Activated CD8-positive, alpha-beta memory T cell treated with anti-CD3 and anti-CD28 coated beads for 48 hours (primary cell): ENCODE data around the gene TP53TG3D.
"Not testable (repeated sequence)": the region's sequence is repeated elsewhere in the genome, so short reads cannot be mapped to it uniquely, and the experiment has no call there.

Experiments used
- DNase-seq, 3 experiments: peaks; one replicate each; pipeline ENCODE4 v3.0.0-alpha.2; 2020; ENCODE audit warnings: low read depth in 2 of 3, low spot score in 2 of 3

TP53TG3D gene, protein sequence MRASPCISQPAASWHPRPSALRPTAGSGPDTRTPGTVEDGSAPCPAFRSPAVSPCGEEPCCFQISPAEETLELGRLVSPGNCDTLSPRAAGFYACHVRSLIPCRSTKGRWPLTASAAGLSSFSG

DNA sequence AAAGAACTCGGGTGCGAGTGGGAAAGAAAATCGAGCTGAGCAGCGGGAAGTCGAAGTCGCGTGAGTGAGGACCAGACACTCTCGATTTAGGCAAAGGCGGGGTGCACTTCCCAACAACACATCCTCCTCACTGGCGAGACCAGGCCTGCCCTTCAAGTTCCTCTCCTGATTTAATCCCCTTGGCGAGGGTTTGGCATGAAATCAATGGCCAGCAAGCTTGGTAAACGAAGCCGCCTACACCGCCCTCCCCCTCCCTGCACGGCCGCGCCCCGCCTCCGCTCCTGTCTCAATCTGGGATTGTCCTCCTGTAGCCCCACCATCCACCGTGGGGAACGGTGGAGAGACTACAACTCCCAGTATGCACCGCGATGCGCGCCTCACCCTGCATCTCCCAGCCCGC, at the start of gene TP53TG3D:
Gene TP53TG3D (plus strand): TSS at position 301 of the 400 bp plus-strand sequence. CDS start 68 bp downstream, at position 369.
- DNase-seq: not testable (repeated sequence)

DNA sequence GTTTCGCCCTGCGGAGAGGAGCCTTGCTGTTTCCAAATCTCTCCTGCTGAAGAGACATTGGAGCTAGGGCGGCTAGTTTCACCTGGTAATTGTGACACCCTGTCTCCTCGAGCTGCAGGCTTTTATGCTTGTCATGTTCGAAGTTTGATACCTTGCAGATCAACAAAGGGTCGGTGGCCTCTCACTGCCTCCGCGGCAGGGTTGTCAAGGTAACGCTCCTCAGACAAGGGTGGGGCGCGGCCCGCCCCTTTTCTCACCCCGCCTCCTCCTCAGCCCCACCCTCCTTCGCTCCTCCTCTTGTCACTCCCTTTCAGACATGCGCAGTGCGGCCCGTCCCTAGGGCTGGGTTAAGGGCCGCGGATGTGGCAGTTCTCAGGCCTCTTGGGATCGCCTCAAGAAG, 421 bp downstream of the TP53TG3D start:
- peak in 1 of 3 experiments; percentile 3 for DNase-seq

DNA sequence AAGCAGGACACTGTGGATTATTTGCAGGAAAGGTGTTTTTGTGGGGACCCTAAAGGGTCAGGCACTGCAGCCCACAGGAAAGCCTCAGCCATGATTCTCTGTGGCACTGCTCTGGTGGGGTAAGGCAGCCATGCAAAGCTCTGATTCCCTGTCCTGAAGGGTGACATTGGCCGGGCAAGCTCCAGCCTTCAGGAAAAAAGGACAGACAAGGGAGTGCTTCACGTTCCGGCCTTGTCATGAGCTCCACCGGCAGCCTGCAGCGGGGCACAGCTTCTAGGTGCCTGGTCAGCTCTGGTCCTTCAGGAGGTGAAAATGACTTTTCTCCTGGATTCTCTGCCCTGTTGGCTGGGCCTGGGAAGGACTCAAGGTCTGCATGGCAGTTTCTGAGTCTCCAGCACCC, 8.4 kb downstream of the TP53TG3D start:
- not testable (repeated sequence) for DNase-seq

DNA sequence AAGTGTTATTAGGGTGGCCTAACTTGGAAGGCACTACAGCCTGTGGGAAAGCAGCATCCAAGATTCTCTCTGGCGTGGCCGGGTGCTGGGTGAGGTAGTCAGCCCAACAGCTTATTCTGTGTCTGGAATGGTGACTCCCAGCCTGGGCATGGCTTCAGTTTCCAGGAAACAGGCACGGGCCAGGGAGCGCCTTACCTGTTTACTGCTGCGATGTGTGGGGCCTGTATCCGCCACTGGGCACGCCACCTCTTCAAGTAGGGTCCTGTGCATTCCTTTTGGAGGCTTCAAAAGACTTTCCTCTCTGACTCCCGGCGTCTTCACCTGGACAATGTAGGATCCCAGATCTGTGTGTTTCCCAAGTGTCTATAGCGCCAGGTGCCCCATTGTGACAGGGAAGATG, 10.5 kb downstream of the TP53TG3D start:
- not testable (repeated sequence) for DNase-seq

DNA sequence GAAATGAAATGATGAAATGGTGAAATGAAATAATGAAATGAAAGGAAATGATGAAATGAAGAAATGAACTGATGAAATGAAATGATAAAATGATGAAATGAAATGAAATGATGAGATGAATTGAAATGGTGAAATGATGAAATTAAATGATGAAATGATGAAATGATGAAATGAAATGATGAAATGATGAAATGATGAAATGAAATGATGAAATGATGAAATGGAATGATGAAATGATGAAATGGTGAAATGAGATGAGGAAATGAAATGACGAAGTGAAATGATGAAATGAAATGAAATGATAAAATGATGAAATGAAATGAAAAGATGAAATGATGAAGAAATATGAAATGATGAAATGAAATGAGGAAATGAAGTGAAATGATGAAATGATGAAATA, 28.8 kb downstream of the TP53TG3D start:
- not testable (repeated sequence) for DNase-seq

DNA sequence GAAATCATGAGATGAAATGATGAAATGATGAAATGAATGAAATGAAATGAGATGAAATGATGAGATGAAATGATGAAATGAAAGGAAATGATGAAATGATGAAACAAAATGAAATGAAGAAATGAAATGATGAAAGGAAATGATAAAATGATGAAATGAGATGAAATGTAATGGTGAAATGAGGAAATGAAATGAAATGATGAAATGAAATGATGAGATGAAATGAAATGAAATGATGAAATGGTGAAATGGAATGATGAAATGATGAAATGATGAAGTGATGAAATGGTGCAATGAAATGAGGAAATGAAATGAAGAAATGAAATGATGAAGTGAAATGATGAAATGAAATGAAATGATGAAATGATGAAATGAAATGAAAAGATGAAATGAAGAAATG, 29.9 kb downstream of the TP53TG3D start:
- not testable (repeated sequence) for DNase-seq

DNA sequence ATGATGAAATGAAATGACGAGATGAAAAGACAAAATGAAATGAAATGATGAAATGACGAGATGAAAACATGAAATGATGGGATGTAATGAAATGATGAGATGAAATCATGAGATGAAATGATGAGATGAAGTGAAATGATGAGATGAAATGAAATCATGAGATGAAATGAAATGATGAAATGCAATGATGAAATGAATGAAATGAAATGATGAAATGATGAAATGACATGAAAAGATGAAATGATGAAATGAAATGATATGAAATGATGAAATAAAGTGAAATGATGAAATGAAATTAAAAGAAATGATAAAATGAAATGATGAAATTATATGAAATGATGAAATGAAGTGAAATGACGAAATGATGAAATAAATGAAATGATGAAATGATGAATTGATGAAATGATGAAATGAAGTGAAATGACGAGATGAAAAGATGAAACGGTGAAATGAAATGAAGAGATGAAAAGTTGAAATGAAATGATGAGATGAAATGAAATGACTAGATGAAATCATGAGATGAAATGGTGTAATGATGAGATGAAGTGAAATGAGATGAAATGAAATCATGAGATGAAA, 30.9 kb downstream of the TP53TG3D start:
- not testable (repeated sequence) for DNase-seq

DNA sequence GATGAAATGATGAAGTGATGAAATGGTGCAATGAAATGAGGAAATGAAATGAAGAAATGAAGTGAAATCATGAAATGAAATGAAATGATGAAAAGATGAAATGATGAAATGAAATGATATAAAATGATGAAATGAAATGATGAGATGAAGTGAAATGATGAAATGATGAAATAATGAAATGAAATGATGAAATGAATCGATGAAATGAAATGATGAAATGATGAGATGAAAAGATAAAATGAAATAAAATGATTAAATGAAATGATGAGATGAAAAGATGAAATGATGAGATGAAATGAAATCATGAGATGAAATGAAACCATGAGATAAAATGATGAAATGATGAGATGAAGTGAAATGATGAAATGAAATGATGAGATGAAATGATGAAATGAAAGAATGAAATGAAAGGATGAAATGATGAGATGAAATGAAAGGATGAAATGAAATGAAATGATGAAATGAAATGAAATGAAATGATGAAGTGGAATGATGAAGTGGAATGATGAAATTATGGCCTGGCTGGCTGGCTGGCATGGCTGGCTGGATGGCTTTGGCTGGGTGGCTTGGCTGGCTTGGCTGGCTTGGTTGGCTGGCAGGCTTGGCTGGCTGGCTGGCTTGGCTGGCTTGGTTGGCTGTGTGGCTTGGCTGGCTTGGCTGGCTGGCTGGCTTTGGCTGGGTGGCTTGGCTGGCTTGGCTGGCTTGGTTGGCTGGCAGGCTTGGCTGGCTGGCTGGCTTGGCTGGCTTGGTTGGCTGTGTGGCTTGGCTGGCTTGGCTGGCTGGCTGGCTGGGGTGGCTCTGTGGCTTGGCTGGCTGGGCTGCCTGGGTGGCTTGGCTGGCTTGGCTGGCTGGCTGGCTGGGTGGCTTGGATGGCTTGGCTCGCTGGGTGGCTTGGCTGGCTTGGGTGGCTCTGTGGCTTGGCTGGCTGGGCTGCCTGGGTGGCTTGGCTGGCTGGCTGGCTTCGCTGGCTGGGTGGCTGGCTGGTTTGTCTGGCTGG, 32.0 kb downstream of the TP53TG3D start:
- DNase-seq: not testable (repeated sequence)

DNA sequence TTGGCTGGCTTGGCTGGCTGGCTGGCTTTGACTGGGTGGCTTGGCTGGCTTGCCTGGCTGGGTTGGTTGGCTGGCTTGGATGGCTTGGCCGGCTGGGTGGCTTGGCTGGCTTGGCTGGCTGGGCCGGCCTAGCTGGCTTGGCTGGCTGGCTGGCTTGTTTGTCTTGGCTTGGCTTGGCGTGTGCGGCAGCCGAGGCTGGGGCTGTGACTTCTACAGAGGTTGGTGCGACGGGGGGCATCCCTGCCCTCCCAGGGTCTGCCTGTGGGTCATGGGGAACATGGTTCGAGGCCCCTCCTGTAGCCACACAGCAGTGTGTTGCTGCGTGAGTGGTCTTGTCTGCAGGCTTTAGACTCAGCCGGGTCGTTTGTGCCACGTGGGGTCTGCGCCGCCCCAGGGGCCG, 33.1 kb downstream of the TP53TG3D start:
- DNase-seq: not testable (repeated sequence)

DNA sequence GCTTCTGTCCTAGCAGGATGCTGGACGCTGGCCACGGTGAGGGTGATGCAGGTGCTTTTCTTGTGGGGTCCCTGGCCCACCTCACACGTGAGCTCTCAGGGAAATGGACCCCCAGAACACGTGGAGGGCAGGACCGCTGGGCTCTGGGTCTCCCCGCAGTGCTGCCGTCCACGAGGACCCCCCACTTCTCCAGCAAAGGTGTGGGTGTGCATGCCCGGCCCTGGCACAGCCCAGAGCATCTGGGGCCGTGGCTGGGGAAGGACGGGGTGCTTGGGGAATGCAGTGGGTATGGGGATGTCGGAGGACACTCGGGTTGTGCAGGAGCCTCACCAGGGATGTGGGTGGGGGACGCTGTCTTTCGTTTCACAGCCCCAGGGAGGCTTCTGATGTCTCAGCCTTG, 34.7 kb downstream of the TP53TG3D start:
- not testable (repeated sequence) for DNase-seq

DNA sequence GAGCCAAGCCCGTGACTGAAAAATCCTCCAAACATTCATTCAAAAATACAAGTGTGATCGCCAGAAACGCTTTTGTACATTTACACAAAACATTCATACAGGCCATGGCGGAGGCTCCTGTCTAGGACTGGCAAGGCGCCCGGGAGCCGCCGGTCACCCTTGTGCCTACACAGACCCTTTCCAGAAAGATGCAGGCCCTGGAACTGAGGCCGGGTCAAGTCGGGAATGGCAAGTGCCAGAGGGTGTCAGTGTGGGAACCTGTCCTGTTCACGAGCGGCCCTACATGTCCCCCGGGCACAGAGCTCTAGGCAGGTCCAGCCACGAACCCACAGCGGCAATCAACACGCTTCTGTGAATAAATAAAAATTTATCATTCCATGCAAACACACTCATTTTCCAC, 36.1 kb downstream of the TP53TG3D start:
- not testable (repeated sequence) for DNase-seq

DNA sequence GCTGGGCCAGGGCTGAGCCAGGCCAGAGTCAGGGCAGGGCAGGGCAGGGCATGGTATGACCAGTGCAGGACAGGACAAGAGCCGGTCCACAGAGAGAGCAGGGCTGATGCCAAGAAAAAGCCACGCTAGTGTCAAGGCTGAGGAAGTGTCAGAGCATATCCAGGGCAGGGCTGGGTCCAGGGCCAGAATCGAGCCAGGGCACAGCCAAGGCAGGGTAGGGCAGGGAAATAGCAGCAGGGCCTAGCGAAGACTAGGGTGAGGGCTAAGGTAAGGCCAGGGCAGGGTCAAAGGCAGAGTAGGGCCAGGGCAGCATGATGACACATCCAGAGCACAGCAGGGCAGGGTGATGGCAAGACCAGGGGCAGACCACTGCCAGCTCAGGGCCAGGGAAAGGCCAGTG, 49.7 kb downstream of the TP53TG3D start:
- not testable (repeated sequence) for DNase-seq
